HG03025 (cell line): Measurements from ENCODE around the gene RPS25.
A peak's percentile ranks its signal among the peaks of the same experiment; 100 is the strongest.
"Not testable (repeated sequence)": the region's sequence is repeated elsewhere in the genome, so short reads cannot be mapped to it uniquely, and the experiment has no call there.

Experiments
- ATAC-seq: cut with Tn5 transposase; IDR thresholded peaks from one replicate; pipeline ENCODE4 v1.9.1; 2021; ENCODE audit warnings: mild to moderate bottlenecking, moderate library complexity; ENCODE audit not compliant: unreplicated experiment, low FRiP score

The RPS25 gene

GRCh38 chr11:119041821-119042514 lies 23.8 kb upstream of the RPS25 start:
- ATAC-seq = no peak

GRCh38 chr11:119039471-119039870 lies 21.3 kb upstream of the RPS25 start:
- ATAC-seq = not testable (repeated sequence)

GRCh38 chr11:119038884-119039283 lies 20.7 kb upstream of the RPS25 start:
- ATAC-seq = no peak

- no peak for ATAC-seq
These were observed 16.7 kb upstream of the RPS25 start for GRCh38 chr11:119034813-119035212.

GRCh38 chr11:119033421-119033820 lies 15.3 kb upstream of the RPS25 start:
- not testable (repeated sequence) for ATAC-seq

- no peak for ATAC-seq
These were observed 13.8 kb upstream of the RPS25 start for GRCh38 chr11:119031912-119032280.

GRCh38 chr11:119030329-119031047 lies 12.3 kb upstream of the RPS25 start, which contains the start of gene SLC37A4:
SLC37A4 (minus strand) TSS chr11:119030877.
- ATAC-seq = peak; percentile 80

- peak; percentile 9 for ATAC-seq
These were observed 11.8 kb upstream of the RPS25 start for GRCh38 chr11:119030029-119030328.

- ATAC-seq = peak; percentile 5
These were observed 11.3 kb upstream of the RPS25 start for GRCh38 chr11:119029340-119030028.

- no peak for ATAC-seq
These were observed 10.9 kb upstream of the RPS25 start for GRCh38 chr11:119029069-119029339.

GRCh38 chr11:119028346-119029068 lies 10.4 kb upstream of the RPS25 start:
- no peak for ATAC-seq

GRCh38 chr11:119027561-119028345 lies 9.6 kb upstream of the RPS25 start:
- ATAC-seq = no peak

GRCh38 chr11:119026970-119027369 lies 8.8 kb upstream of the RPS25 start:
- ATAC-seq = no peak

- no peak for ATAC-seq
These were observed 8.0 kb upstream of the RPS25 start for GRCh38 chr11:119025978-119026766.

GRCh38 chr11:119025541-119025940 lies 7.4 kb upstream of the RPS25 start:
- ATAC-seq = no peak

- ATAC-seq = no peak
These were observed 6.9 kb upstream of the RPS25 start for GRCh38 chr11:119025099-119025473.

GRCh38 chr11:119024430-119025098 lies 6.4 kb upstream of the RPS25 start:
- no peak for ATAC-seq

- ATAC-seq = no peak
These were observed 5.6 kb upstream of the RPS25 start for GRCh38 chr11:119023741-119024140.

GRCh38 chr11:119021631-119022030 lies 3.5 kb upstream of the RPS25 start:
- ATAC-seq = no peak
